MM.1S (cell line): ENCODE measurements around the gene TSHZ1.

Source experiments
- DNase-seq: peaks from one replicate; pipeline ENCODE4 v3.0.0-alpha.2; 2015
- H2AFZ ChIP-seq: fragments of 300-600 bp; sonication (generic); 2 replicates; pipeline ENCODE4 v1.6.0; 2016; ENCODE audit warnings: antibody characterized with exemption, low read length
- H3F3A ChIP-seq: fragments of 300-600 bp; sonication (generic); 2 replicates; pipeline ENCODE4 v1.6.1; 2016; ENCODE audit warnings: mild to moderate bottlenecking, antibody characterized with exemption, low read length, moderate library complexity, mixed read lengths; ENCODE audit not compliant: insufficient read depth
- H3K27ac ChIP-seq: fragments of 300-600 bp; sonication (generic); 2 replicates; pipeline ENCODE4 v1.5.1; 2016; ENCODE audit warnings: mild to moderate bottlenecking, low read length
- H3K27me3 ChIP-seq: fragments of 300-600 bp; sonication (generic); replicated peaks from 2 replicates; pipeline ENCODE4 v1.6.0; 2016; ENCODE audit warnings: low read length; ENCODE audit not compliant: insufficient read depth
- H3K36me3 ChIP-seq: fragments of 300-600 bp; sonication (generic); replicated peaks from 2 replicates; pipeline ENCODE4 v1.6.1; 2016; ENCODE audit warnings: mild to moderate bottlenecking, low read length, mixed read lengths; ENCODE audit not compliant: insufficient read depth
- H3K4me1 ChIP-seq: fragments of 300-600 bp; sonication (generic); 2 replicates; pipeline ENCODE4 v1.6.1; 2016; ENCODE audit warnings: low read length, mixed read lengths
- H3K4me2 ChIP-seq: fragments of 300-600 bp; sonication (generic); 2 replicates; pipeline ENCODE4 v1.6.0; 2016; ENCODE audit warnings: low read depth, low read length
- H3K4me3 ChIP-seq: fragments of 300-600 bp; sonication (generic); 2 replicates; pipeline ENCODE4 v1.5.1; 2016; ENCODE audit warnings: low read length, mixed read lengths
- H3K79me2 ChIP-seq: fragments of 300-600 bp; sonication (generic); 2 replicates; pipeline ENCODE4 v1.6.1; 2016; ENCODE audit warnings: mixed run types, low read length, mixed read lengths
- H3K9ac ChIP-seq: fragments of 300-600 bp; sonication (generic); 2 replicates; pipeline ENCODE4 v1.6.1; 2016; ENCODE audit warnings: low read length, mixed read lengths
- H3K9me2 ChIP-seq: fragments of 300-600 bp; sonication (generic); replicated peaks from 2 replicates; pipeline ENCODE4 v1.6.1; 2016; ENCODE audit warnings: mild to moderate bottlenecking, low read length, mixed read lengths; ENCODE audit not compliant: insufficient read depth
- H3K9me3 ChIP-seq: fragments of 300-600 bp; sonication (generic); replicated peaks from 2 replicates; pipeline ENCODE4 v1.6.1; 2016; ENCODE audit warnings: mild to moderate bottlenecking, low read length, mixed read lengths; ENCODE audit not compliant: insufficient read depth
- H4K20me1 ChIP-seq: fragments of 300-600 bp; sonication (generic); 2 replicates; pipeline ENCODE4 v1.6.1; 2016; ENCODE audit warnings: mild to moderate bottlenecking, low read length, moderate library complexity, mixed read lengths; ENCODE audit not compliant: insufficient read depth
- EZH2 ChIP-seq: fragments of 300-600 bp; sonication (generic); optimal IDR thresholded peaks from 2 replicates; pipeline ENCODE3; 2017; ENCODE audit warnings: low read depth, mild to moderate bottlenecking, antibody characterized with exemption, low read length, mixed read lengths
- EZH2phosphoT487 ChIP-seq: fragments of 300-600 bp; sonication (generic); IDR thresholded peaks from 2 replicates; pipeline ENCODE4 v1.6.1; 2018; ENCODE audit warnings: antibody characterized with exemption, low read length
- TF ChIP-seq, protein P1 (sequence below): fragments of 300-600 bp; sonication (generic); IDR thresholded peaks from 2 replicates; pipeline ENCODE4 v1.5.1; 2016; ENCODE audit warnings: antibody characterized with exemption, low read length, mixed read lengths

Gene TSHZ1

DNA sequence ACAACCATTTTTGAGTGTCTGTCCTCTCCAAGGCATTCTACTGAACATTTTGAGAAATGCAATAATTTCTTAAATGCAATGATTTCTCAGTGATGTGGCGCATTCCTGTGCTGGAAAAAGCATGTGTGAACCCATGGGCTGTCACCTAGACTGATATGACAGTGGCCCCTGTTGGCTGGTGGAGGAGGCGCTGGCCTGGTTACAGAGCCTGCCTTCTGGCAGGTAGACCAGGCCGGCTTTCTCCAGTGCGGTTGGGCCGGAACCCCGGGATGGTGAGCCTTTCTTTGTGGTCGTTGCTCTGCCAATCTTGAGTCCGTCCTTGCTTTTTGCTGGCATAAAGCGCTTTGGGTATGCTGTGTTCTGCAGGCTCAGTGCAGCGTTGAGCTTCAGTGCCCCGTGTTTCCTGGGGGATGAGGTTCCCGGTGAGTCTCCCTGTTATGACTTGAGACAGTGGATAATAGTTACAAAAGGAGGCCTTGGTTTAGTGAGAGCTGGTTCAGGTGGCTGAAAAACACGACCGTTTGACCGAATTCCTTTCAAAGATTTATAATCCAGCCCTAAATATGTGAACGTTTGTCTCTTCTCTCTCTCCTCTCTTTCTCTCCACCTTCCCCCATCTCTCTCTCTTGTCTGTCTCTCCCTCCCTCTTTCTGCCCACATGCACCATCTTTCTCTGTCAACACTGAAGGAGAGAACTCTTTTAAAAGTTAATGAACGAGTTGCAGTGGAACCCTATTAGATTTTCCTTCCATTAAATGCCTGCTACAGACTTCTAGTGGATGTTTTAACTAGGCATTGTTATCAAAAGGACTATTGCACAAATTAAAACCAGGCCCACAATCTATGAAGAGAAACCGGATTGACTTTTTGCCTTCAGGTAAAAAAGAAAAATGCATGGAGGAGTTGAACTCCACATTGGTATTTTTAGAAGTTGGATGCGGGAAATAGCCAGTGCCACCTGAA lies 34.0 kb downstream of the TSHZ1 start:
- H4K20me1 ChIP-seq, result no peaks in the 10 kb centered on the region
- H3K9ac ChIP-seq, result no peak overlapping the region
- H3K27ac ChIP-seq, result no peak overlapping the region
- H3K36me3 ChIP-seq, result no peaks in the 10 kb centered on the region
- no peak for DNase-seq
- H3K27me3 ChIP-seq, result no peaks in the 10 kb centered on the region
- H3K9me3 ChIP-seq, result no peaks in the 10 kb centered on the region
- H3K79me2 ChIP-seq, result peaks cover 45% of the 10 kb centered on the region
- H3F3A ChIP-seq, result no peaks in the 10 kb centered on the region
- H3K9me2 ChIP-seq, result no peaks in the 10 kb centered on the region
- H2AFZ ChIP-seq, result no peak overlapping the region
- no peak overlapping the region for H3K4me2 ChIP-seq
- TF ChIP-seq, protein P1, sequence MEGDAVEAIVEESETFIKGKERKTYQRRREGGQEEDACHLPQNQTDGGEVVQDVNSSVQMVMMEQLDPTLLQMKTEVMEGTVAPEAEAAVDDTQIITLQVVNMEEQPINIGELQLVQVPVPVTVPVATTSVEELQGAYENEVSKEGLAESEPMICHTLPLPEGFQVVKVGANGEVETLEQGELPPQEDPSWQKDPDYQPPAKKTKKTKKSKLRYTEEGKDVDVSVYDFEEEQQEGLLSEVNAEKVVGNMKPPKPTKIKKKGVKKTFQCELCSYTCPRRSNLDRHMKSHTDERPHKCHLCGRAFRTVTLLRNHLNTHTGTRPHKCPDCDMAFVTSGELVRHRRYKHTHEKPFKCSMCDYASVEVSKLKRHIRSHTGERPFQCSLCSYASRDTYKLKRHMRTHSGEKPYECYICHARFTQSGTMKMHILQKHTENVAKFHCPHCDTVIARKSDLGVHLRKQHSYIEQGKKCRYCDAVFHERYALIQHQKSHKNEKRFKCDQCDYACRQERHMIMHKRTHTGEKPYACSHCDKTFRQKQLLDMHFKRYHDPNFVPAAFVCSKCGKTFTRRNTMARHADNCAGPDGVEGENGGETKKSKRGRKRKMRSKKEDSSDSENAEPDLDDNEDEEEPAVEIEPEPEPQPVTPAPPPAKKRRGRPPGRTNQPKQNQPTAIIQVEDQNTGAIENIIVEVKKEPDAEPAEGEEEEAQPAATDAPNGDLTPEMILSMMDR, result no peak
- TF ChIP-seq EZH2phosphoT487, result no peak
- TF ChIP-seq EZH2, result no peak
- H3K4me1 ChIP-seq, result no peaks in the 10 kb centered on the region
- no peak overlapping the region for H3K4me3 ChIP-seq

DNA sequence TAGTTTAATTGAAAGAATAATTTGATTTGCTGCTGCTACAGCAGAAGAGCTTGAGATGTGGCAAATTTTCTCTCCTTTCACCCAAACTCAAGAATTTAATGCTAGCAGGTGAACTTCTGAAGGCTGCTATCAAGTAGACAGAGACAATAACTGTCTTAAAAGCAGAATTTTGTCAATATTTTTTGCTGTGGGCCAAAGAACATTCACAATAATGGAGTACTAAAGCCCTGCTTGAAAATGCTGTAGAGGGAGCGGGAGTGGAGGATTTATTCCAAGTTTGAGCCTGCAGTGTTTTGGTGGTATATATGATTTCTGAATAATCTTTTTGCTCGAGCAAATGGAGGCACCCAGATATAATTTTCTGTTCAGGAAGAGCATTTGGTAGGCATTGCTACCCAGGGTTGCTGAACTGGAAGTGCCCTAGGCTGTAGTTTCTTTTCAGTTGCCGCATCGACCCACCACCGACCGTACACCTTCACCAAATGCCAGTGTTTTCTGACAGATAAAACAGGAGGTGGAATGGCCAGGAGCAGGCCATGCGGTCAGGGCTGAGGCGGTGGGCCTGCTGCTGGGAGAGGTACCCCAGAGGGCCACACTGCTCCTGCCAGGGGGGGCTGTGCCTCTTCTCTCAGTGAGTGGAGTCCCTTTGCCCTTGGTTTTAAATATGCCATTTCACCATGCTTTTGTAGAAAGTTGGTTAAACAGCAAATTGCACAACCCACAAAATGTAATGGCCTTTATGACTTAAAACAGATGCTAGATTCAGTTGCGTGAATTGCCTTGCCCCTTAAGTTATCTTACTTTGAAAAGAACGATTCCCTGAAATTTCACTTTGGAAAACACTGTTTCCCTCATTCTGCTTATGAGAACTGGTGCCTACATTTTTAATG lies 36.4 kb downstream of the TSHZ1 start:
- Histone ChIP-seq H3K9me2 (no peaks in the 10 kb centered on the region), H3K4me1 (no peaks in the 10 kb centered on the region), H3K79me2 (peaks cover 42% of the 10 kb centered on the region), H3K36me3 (no peaks in the 10 kb centered on the region), H3K9me3 (no peaks in the 10 kb centered on the region), H3K27me3 (no peaks in the 10 kb centered on the region), H2AFZ (no peak overlapping the region), H3F3A (no peaks in the 10 kb centered on the region), H3K4me2 (peak overlapping the region; percentile 14; the same call in 1 of the 2 replicates), H3K9ac (no peak overlapping the region), H3K27ac (no peak overlapping the region), H3K4me3 (no peak overlapping the region), H4K20me1 (no peaks in the 10 kb centered on the region)
- TF ChIP-seq, protein P1, result no peak
- no peak for TF ChIP-seq EZH2phosphoT487
- TF ChIP-seq EZH2, result no peak
- no peak for DNase-seq

DNA sequence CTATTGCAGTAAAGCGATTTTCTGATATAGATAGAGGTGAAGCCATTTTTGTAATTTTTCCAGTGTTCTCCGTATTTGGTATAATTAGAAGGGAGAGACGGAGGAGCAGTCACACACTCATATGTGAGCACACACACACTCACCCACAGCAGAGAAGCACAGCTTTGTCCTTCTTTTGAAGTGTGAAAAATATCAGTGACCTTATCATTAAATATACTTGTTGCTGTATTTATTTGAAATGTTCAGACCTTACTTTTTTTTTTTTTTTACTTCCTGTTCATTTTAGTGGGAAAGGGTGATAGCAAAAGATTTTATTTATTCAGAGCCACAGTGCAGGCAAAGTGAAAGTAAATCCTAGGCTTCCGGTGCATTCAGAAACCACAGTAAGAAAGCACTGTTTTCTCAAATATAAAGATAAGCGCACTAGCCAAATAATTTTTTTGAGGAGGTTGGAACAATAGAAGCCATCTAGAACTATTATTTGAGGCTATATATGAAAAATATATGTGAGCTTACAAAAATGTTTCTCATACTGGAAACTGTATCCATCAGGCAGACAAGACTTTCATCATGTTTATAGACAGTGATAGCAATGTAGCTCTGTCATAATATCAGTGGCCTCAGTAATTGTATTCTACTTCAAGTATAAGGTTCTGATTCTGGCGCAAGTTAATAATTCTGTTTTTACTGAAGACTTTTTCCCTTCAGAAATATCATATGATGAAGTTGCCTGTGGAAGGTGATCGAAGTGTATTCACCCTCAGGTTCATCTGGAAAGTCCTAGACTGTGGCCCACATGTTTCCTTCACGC lies 37.2 kb downstream of the TSHZ1 start:
- H3K9ac ChIP-seq, result no peak overlapping the region
- peak; percentile 18 for DNase-seq
- no peak for TF ChIP-seq EZH2phosphoT487
- TF ChIP-seq EZH2, result no peak

More for the DNA sequence above, 37.2 kb downstream of the TSHZ1 start:
- H3K27me3 ChIP-seq, result no peaks in the 10 kb centered on the region
- H3F3A ChIP-seq, result no peaks in the 10 kb centered on the region
- no peaks in the 10 kb centered on the region for H3K9me2 ChIP-seq
- H2AFZ ChIP-seq, result no peak overlapping the region
- no peaks in the 10 kb centered on the region for H3K36me3 ChIP-seq
- H3K4me1 ChIP-seq, result no peaks in the 10 kb centered on the region
- no peaks in the 10 kb centered on the region for H4K20me1 ChIP-seq
- no peaks in the 10 kb centered on the region for H3K9me3 ChIP-seq
- H3K27ac ChIP-seq, result no peak overlapping the region
- peaks cover 36% of the 10 kb centered on the region for H3K79me2 ChIP-seq
- H3K4me3 ChIP-seq, result no peak overlapping the region
- peak overlapping the region; percentile 14; the same call in 1 of the 2 replicates for H3K4me2 ChIP-seq
